CD4-positive, alpha-beta T cell treated with Interleukin-4 for 1 hour (primary cell): ENCODE data around the gene LY6G6C.
A peak's percentile ranks its signal among the peaks of the same experiment; 100 is the strongest.

Experiments
- DNase-seq, 2 donors: peaks; one replicate each; pipeline ENCODE4 v3.0.0-alpha.2; 2020 to 2022

Gene LY6G6C, protein sequence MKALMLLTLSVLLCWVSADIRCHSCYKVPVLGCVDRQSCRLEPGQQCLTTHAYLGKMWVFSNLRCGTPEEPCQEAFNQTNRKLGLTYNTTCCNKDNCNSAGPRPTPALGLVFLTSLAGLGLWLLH

DNA sequence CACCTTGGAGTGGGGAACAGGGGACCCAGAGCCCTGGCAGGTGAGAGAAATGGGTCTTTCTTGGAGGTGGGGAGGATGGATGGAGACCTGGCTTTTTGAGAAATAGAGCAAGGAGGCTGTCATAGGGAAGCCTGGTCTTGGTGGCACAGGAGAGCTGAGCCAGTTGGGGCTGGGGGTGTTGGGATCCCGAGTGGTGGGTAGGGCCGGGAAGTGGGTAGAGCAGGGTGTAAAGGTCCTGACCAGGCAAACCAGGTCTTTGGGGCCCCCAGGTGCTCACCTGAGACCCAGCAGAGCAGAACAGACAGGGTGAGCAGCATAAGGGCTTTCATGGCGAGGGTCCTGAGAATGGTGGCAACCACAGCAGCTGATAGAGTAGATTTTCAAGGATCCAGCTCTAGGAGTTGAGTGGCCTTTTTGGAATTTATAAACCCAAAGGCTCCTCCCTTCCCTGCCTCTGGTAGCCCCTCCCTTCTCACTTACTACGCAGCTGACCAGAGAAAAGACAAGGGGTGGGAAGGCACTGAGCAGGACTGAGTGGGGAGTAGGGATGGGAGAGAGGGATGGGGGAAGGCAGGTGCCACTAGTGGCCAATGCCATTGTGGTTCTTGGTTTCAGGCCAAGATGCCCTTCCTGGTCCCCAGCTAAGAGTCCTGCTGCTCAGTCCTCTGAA lies at the start of gene LY6G6C:
Gene LY6G6C, minus strand, starts transcription at position 396 of the 670 bp plus-strand sequence. Its CDS starts 67 bp downstream, at position 329.
- no peak for DNase-seq

DNA sequence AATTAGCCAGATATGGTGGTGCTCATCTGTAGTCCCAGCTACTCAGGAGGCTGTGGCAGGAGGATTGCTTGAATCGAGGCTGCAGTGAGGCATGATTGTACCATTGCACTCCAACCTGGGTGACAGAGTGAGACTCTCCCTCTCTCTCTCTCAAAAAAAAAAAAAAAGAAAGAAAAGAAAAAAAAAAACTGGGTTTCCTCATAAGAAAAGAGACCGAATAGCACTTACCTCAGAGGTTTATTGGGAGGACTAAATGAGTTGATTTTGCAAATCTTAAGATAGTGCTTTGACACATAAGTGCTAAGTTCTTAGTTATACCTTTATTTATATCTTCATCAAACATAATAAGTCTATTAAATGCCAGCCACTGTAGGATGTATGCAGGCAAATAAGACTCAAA lies 49.3 kb upstream of the LY6G6C start:
- DNase-seq: no peak

DNA sequence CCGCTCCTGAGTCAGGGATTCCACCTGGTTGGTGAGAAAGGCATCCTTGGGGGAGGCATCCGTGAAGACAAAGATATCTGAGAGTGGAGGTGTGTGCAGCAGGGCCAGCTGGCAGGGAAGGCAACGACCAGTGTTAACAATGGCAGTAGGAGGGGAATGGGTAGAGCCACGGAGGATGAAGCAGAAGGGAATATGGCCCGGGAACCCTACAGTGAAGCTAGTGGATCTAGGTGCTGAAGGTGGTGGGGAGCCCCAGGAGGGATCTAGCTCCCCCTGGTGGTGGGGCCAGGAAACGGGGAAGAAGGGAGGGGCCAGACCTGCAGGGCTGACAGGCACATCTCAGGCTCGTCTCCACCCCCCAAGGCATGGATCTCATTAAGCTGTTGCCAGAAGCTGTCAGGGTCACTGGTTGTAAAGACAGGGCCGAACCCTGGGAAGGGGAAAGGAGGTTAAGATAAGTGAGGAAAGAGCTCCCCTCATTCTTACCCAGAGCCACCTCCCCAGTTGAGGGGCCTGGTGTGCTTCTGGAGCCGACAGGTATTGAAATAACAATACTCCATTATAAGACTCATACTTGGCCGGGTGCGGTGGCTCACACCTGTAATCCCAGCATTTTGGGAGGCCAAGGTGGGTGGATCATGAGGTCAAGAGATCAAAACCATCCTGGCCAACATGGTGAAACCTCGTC lies 48.3 kb upstream of the LY6G6C start:
- peak; percentile 86 for DNase-seq

DNA sequence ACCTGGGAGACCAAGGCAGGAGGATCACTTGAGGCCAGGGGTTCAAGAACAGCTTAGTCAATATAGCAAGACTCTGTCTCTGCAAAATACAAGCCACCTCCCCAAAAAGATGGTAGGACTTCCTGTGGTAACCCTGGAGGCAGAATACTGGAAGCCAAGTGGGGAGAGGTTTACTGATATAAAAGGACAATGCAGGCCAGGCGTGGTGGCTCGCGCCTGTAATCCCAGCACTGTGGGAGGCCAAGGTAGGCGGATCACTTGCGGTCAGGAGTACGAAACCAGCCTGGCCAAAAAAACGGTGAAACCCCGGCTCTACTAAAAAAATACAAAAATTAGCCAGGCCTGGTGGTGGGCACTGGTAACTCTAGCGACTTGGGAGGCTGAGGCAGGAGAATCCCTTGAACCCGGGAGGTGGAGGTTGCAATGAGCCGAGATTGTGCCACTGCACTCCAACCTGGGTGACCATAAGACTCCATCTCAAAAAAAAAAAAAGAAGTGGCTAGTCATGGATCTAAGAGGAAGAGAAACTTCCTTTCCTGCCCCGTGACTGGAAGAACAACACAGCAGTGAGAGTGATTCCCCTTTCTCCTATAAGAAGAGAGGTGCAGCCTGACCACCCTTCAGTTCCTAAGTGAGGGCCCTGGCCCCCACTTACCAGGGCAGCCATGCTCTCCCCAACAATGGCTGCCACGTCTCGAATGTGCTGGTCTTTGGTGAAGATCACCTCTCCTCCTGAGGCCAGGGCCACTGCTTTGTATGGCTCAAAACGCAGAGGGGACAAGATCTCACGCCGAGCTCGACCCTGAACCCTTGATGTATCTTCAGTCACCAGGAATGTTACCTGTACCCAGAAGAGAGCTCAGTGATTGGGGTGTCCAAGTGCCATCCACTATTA lies 47.1 kb upstream of the LY6G6C start:
- DNase-seq: no peak

DNA sequence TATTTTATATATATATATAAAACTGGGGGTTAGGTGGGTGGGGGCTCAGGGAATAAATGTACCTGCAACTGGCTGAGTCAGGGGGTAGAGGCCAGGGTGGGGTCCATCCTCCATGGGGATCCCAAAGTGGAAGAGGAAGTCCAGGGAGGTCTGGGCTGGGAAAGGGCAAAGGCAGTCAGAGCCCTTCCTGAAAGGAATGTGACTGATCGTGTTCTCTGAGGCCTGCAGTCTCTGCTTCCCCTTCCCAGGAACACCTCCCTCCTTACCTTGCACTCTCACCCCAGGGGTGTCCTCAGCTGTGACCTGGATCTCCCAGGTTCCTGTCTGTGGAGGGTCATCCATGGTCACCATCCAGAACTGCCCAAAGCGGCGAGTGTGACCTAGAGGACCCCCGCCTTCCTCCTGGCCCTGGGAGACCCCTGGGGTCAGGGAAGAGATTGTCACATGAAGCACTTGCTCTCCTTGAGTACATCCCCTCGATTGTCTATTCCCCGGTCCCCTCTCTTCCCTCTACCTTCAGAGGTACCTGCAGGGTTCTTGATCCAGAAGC lies 45.6 kb upstream of the LY6G6C start:
- DNase-seq: no peak

DNA sequence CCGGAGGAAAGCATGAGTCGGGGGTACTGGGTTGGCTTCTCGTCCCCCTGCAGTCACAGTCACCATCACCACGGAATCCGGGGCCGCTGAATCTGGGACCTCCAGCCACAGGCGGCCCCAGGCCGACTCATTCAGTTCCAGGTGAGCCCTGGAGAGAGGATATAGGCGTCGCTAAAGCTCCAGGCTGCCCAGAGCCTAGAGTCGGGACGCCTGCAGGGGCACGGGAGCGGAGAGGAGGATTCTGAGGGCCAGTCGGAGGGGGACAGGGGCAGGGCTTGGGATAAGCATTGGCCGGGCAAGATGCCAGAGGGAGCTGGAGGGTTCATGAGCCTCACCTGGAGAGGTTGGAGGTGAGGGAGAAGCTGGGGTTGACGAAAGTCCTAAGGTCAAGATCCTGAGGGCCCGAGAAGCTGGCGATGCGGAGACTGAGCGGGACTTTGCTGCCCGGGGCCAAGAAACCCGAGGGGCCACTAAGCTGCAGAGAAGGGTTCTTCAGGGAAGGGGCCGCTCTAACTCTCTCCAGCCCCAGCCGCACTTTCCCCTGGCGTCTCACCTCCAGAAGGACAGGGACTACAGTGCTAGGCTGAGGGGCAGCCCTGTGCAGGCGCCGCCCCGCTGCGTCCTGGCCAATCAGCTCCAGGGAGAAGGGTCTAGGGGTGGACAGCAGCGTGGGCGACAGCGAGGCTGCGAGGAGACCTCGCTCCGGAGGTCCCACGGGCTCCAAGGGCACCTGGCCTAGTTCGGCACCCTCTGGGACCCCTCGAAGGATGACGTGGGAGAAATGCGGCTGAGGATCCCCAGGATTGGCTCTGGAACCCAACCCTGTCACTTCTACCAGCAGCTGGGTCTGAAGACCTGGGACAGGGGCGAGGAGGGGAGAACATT lies 44.6 kb upstream of the LY6G6C start:
- DNase-seq: no peak

DNA sequence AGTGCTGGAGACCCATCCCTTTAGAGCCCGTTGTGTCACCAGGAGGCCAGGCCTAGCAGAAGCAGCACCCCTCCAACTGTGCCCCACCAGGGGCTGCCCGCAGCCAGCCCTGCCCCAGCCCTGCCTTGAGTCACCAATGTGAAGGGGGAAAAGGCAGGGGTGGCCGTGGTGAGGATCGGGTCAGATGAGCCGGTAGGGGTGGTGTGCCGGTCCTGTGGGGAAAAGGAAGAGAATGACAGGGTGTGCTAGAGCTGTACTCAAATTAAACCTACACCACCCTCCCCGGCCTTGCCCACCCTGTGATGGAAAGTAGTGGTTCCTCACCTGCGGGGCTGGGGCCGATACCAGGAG lies 44.0 kb upstream of the LY6G6C start:
- no peak for DNase-seq

DNA sequence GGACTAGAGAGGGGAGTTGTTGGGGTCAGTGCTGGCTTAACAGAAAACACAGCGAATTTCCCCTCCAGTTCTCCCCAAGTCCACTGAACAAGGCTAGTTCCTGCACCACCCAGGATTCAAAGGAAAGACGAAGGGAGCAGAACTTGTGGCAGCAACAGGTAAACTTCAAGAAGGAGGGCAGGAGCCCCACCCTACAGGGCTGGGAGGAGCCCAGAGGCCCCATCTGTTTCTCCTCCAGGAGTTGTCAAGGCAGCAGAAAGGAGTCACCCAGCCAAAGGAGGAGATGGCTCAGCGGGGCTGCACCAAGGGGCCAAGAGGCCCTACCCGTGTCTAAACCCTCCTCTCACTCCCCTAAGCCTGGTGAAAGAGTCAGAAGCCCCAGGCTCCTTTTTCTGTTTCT lies 42.7 kb upstream of the LY6G6C start:
- DNase-seq: no peak

DNA sequence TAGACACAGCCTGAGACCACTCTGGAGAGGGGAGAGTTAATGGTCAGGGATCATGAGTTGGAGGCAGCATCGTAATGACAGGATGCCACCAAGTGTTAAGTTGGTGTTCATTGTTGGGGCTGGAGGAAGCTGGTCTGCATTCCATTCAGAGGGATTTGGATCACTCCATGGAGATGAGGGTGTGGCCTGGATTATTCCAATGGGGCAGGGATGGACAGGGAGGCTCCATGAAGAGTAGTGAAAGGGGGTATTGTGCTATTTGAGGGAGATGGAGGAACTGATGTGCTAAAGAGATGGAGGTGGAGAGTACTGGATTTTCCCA lies 42.0 kb upstream of the LY6G6C start:
- no peak for DNase-seq

DNA sequence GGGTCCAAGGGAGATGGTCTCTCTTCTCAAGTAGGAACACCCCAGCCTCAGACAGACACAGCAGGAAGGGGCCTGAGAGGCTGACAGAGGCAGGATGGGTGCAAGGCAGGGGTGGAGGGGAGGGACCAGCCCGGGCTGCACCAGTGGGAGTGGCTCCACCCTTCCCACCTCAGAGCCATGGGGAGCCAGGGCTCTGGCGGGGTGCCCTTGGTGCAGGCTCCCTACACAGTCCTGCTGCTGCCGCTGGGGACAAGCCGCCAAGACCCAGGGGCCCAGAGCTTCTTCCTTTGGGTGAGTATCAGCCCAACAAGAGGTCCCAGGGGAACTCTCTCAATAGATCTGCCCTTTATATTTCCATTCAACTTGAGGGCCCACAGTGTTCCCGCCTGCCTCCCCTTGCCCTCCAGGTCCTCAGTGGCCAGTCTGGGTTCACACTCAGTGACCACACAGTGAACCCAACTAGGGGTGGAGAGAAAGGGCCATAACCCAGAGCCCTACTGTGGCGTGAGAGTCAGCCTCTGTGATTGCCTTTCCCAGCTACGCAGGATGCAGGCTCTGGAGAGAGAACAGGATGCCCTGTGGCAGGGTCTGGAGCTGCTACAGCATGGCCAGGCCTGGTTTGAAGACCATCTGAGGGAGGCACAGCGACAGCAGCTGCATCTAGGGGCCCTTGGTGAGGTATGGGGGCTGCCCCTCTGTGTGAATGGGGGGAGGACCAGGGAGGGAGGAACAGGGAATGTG lies 41.5 kb upstream of the LY6G6C start:
- DNase-seq: no peak

DNA sequence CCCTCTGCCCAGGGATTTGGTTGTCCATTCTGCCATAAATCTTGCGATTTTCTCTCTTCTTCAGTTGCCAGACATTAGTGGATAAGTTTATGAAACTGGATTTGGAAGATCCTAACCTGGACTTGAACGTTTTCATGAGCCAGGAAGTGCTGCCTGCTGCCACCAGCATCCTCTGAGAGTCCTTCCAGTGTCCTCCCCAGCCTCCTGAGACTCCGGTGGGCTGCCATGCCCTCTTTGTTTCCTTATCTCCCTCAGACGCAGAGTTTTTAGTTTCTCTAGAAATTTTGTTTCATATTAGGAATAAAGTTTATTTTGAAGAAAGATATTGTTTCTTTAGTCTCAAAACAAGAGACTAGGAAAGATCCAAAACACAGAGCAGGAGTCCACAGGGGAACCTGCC lies 40.8 kb upstream of the LY6G6C start, which contains the start of gene SAPCD1:
Gene SAPCD1, plus strand, starts transcription at position 301 of the 400 bp plus-strand sequence. CDS start 399 bp downstream, outside the sequence.
- no peak for DNase-seq

DNA sequence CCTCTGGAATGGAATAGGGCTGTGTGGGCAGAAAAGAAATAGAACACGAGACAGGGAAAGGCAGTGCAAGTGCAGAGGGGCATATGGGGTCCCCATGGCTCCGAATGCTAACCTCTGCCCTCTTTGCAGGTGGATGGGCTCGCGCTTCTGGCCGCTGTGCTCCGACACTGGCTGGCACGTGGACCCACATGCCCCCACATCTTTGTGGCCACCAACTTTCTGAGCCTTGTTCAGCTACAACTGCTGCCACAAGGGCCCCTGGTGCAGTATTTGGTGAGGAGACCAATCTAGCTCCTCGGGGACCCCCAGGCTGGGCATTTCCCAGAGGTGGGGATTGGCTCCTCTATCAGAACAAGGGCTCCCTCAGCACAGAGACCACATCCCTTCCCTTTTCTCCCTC lies 39.8 kb upstream of the LY6G6C start:
- DNase-seq: no peak

DNA sequence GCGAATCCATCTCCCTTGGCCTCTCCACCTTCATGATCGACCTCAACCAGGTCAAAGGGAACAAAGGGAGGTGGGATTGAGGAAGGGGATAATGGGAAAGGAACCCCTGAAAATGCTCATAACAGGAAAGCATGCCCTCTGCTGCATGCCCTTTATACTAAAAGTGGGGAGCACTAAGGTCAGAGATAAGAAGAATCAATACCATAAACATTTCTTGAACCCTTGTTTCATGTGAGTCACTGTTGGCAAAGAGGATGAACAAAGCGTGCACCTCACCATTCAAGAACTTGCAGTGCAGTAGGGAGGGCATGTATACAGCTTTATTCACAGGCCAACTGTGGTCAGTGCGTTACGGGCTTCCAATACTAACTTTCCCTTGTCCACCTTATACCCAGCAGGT lies 39.2 kb upstream of the LY6G6C start:
- DNase-seq: no peak

DNA sequence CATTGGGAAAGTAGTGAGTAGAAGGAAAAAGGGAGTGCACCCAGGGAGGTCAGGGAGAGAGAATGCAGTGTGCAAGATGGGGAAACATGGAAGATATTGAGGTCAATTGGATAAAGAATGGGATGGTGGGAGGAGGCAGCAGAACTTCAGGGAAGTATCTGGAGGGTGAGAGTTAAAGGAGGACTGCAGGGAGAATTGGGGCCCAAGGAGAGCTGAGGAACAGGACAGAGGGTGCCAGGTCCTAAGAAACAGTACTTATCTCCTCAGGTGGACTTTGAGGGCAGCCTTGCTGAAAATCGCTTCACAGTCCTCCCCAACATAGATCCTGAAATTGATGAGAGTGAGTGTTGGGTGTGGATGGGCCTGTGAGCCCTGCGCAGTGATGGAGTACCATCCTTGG lies 36.7 kb upstream of the LY6G6C start:
- no peak for DNase-seq

DNA sequence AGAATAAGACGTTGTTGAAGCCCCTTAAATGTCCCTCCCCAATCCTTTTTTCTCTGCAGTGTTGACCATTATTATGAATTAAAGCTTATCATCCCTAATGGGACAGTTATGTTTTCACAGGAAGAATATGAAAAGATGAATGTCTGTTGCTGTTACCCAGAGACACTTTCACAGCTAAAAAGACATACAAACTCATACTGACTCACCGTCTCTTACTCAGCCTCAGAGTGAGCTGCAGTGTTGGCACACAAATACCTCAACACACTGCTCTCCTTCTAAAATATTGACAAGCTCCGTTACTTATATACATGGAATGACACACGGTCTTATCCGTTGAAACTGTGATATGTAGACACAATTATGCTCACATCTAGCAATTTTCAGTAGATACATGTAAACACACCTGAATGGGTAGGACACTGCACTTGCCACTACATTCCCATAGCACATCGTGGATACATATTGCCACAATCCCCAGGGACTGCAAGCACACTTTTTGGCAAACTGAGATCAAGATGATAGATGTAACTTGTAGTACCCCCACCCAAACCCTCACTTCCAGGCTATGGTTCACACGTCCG lies 31.3 kb upstream of the LY6G6C start:
- DNase-seq: no peak

DNA sequence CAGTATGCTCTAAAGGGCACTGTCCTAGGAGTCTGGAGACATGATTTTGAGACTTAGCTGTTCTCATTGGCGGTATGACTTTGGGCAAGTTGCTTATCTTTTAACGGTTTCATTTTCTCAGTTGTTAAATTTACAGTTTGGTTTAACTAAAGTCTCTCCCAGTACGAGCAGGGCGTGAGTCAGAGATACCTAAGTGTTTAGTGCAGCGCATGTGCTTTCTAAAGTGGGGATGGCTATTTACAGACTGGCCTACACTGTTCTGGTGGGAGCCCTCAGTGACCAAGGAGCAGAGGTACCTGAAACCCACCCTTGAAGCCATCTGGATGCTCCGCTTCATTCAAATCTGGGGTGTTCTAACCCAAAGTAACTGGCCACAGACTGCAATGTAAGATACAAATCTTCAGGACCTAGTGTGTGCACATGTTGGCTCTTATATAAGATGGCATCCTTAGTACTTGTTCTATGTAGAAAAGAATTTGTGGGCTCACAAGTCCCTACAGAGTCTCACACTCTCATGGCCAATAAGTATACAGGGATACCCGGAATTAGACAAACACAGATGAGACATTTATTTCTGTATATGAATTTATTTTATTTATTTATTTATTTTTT lies 29.0 kb upstream of the LY6G6C start:
- DNase-seq: no peak

DNA sequence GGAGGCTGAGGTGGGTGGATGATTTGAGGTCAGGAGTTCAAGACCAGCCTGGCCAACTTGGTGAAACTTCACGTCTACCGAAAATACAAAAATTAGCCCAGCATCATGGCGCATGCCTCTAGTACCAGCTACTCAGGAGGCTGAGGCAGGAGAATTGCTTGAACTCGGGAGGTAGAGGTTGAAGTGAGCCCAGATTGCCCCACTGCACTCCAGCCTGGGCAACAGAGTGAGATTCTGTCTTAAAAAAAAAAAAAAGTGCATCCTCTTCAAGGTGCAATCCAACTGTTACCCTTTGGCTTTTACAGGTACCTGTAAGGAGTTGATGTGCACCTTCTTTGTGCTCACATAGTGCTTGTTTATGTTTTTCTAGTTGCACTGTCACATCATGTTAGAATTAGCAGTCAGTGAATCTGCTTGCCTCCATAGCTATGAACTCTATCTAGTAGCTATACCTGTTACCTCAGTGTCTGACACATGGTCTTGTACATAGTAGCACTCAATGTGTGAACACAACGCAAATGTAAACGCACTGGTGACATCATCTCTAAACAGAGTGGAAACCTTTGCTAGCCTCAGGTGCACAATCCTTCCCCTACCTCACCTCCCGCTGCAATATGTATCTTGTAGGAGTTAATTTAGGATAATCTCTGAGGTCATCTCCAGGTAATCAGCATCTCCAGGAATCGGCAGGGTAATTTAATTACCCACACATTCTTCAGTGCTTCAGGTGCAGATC lies 27.9 kb upstream of the LY6G6C start:
- DNase-seq: no peak

DNA sequence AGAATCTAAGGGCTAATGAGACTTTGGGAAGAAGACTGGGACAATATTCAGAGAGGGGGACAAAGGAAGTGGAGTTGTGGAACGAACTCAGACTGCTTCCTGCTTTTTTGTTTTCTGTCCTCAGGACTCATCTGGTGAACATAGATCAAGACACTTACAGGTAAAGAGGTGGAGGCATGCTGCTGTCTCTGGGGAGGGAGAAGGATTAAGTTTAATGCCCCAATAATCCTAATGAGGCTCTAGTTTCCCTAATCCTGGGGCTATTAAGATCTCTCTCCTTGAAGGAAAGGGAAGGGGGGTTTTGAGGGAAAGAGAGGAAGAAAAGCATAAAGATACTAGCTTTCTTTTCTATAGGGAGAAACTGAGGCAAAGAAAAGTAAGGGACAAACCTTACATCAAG lies 22.9 kb upstream of the LY6G6C start:
- no peak for DNase-seq

DNA sequence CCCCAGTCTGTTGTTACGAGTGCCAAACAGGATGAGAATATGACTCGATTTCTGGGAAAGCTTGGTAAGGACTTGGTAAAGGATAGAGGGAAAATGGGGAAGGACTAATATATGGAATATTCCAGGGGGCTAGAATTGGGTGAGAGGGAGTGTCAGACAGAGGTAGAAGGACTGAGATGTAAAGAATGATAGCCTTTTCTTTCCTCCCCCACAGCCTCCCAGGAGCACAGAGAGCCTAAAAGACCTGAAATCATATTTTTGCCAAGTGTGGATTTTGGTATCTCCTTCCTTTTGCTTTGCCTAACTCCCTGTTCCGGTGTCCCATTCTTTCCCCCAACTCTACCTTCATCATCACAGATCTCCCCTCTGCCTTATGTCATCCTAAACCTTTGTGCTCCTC lies 21.3 kb upstream of the LY6G6C start:
- no peak for DNase-seq

DNA sequence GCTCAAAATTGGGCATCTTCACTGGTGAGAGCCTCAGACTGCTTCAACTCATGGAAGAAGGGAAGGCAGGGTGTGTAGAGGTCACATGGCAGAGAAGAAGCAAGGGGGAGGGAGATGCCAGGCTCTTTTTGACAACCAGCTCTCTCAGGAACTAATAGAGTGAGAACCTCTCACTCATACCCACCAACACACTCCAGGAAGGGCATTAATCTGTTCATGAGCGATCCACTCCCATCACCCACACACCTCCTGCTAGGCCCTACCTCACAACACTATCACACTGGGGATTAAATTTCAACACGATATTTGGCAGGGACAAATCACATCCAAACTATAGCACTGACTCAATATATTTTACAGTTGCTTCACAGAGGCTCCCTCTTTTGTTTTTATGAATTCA lies 20.3 kb upstream of the LY6G6C start:
- no peak for DNase-seq
